Lower lobe of right lung (tissue), 2 donors: ENCODE data around the gene TFAP2A. TPM values are rescaled to one million over a fixed set of nuclear protein-coding genes. Genes with fewer than 3 reads are reported as not detected.

Experiments
- ATAC-seq, 2 donors: fragments of 200-7000 bp; cut with Tn5 transposase; one replicate each; pipeline ENCODE4 v1.9.1; 2020 to 2022; ENCODE audit warnings: mild to moderate bottlenecking in 2 of 2, moderate library complexity in 2 of 2
- DNase-seq: peaks from one replicate; pipeline ENCODE4 v3.0.0-alpha.2; 2020
- H3K27ac ChIP-seq: fragments of 200-600 bp; one replicate; pipeline ENCODE4 v1.8.0; 2022
- H3K27me3 ChIP-seq: fragments of 200-600 bp; one replicate; pipeline ENCODE4 v1.8.0; 2022; ENCODE audit warnings: low read depth
- H3K36me3 ChIP-seq: fragments of 200-600 bp; one replicate; pipeline ENCODE4 v1.8.0; 2022; ENCODE audit warnings: mild to moderate bottlenecking
- H3K4me1 ChIP-seq: fragments of 200-600 bp; one replicate; pipeline ENCODE4 v1.8.0; 2022
- H3K4me3 ChIP-seq: fragments of 200-600 bp; one replicate; pipeline ENCODE4 v1.8.0; 2022; ENCODE audit warnings: mild to moderate bottlenecking
- H3K9me3 ChIP-seq: fragments of 200-600 bp; one replicate; pipeline ENCODE4 v1.8.0; 2022
- intact Hi-C: fragments of 100-400 bp; cut with DNase I; formaldehyde crosslinking; loops from one replicate; pipeline ENCODE4 v1.11.0; 2022
- total RNA-seq: library from RNA; stranded (reverse); fragmentation: NEBNext Ultra II Directional; extraction: Animal tissue kit (Norgen Biotek cat#: 25700); gene quantifications from one replicate; pipeline ENCODE4 v1.2.1, GENCODE V29; 2021
- TF ChIP-seq, protein P1 (sequence below): fragments of 200-600 bp; IDR thresholded peaks from one replicate; pipeline ENCODE4 v1.8.0; 2022; ENCODE audit warnings: antibody characterized with exemption, mild to moderate bottlenecking
- donor health status: DM: no; HTN: yes; CAD: no; lungs with severe emphysema.

TFAP2A gene
- total RNA-seq, 1 donor from 2014 or later = 0.47 TPM

DNA sequence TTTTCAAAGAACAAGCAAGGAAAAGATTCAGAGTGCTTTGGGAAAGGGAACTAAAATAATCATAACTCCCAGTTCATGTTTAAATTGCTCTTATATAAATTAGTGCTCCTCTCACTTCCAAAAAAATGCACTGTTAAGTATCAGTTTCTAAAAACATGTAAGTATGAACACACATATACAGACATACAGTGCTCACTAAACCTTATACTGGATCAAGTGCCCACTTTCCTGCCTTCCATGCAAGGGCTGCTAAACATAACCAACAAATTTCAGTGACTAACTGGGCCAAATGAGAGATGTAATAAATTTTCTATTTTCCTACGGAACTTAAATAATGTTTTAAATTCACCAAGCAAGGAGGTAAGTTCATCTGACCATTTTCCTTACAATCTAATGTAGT, 6.4 kb downstream of the TFAP2A start:
- peaks cover 71% of the 10 kb centered on the region for H3K27me3 ChIP-seq
- no peak for DNase-seq
- peaks cover 23% of the 10 kb centered on the region for H3K4me1 ChIP-seq
- intact Hi-C loops = no loop called here
- no peak for ATAC-seq
- no peaks in the 10 kb centered on the region for H3K36me3 ChIP-seq
- H3K4me3 ChIP-seq = no peak overlapping the region
- peaks cover 3% of the 10 kb centered on the region for H3K9me3 ChIP-seq
- TF ChIP-seq, protein P1, sequence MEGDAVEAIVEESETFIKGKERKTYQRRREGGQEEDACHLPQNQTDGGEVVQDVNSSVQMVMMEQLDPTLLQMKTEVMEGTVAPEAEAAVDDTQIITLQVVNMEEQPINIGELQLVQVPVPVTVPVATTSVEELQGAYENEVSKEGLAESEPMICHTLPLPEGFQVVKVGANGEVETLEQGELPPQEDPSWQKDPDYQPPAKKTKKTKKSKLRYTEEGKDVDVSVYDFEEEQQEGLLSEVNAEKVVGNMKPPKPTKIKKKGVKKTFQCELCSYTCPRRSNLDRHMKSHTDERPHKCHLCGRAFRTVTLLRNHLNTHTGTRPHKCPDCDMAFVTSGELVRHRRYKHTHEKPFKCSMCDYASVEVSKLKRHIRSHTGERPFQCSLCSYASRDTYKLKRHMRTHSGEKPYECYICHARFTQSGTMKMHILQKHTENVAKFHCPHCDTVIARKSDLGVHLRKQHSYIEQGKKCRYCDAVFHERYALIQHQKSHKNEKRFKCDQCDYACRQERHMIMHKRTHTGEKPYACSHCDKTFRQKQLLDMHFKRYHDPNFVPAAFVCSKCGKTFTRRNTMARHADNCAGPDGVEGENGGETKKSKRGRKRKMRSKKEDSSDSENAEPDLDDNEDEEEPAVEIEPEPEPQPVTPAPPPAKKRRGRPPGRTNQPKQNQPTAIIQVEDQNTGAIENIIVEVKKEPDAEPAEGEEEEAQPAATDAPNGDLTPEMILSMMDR = no peak
- no peak overlapping the region for H3K27ac ChIP-seq

DNA sequence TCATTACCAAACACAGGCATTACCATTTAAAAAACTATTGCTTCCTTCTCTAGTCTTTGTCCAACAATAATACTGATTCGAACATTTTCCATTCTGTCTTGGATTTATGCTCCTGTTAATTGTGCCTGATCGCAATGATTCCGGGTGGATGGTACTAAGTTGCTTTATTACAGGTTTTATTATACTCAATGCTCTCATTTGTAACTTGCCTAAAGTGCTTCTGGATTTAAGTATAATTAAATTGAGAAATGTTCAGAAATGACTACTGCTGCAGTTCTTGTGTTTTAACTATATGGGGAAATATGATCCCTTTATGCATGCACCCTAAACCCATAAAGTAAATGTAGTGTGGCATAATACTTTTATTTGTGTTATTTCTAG, 7.2 kb downstream of the TFAP2A start:
- intact Hi-C loops = no loop called here
- TF ChIP-seq, protein P1 = no peak
- H3K27ac ChIP-seq = no peak overlapping the region
- H3K9me3 ChIP-seq = peaks cover 3% of the 10 kb centered on the region
- ATAC-seq (no peak), DNase-seq (no peak)
- no peak overlapping the region for H3K4me3 ChIP-seq
- no peaks in the 10 kb centered on the region for H3K36me3 ChIP-seq
- H3K27me3 ChIP-seq = peaks cover 66% of the 10 kb centered on the region
- H3K4me1 ChIP-seq = peaks cover 19% of the 10 kb centered on the region

DNA sequence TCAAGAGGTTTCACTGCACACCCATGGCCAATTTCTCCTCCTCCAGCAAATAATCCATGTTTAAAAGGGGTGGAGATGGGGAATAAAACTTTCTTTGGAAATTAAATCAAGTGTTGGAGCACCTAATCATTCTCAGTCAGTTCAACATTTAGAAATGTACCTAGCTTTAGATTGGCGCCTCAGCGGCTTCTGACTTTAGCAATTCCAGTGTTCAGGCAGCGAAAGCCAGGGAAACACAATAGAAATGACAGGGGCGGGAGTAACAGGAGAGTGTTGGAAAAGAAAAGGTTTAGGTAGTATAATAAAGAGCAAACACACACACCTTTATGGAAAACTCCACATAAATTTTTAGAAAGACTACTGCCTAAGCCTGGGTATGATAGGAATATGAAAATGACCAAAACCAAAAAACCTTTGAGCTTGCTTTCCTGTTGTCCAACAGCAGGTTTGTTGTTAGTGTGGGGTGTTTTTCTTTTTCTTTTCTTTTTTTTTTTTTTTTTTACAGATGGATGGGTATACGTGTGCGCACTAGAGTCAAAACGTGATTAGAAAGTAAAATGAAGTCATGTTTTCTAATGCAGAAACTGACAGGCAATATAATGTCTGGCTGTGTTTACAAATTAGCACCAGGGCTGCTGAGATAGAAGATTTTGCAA, 7.7 kb downstream of the TFAP2A start:
- no peak overlapping the region for H3K27ac ChIP-seq
- no peak overlapping the region for H3K4me3 ChIP-seq
- intact Hi-C loops = no loop called here
- H3K4me1 ChIP-seq = peaks cover 17% of the 10 kb centered on the region
- ATAC-seq (no peak), DNase-seq (no peak)
- TF ChIP-seq, protein P1 = no peak
- H3K36me3 ChIP-seq = no peaks in the 10 kb centered on the region
- H3K9me3 ChIP-seq = peaks cover 3% of the 10 kb centered on the region
- H3K27me3 ChIP-seq = peaks cover 68% of the 10 kb centered on the region

DNA sequence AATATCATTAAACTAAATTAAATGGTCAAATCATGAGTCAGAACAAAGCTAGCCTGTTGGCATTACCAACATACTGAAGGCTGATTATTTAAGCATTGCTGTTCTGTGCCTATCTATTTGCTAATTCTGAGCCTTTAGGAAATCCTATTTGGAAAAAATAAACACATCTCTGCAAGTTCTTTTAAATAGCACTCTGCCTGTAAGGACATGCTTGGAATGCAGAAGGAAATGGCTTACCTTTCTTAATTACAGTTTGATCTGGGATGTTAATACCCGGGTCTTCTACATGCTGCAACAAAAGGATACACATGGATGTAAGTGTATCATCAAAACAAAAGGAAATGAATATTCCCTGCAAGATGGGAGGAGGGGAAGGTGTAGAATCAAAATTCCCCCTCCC, 8.3 kb downstream of the TFAP2A start:
- Histone ChIP-seq H3K27me3 (peaks cover 66% of the 10 kb centered on the region), H3K4me3 (no peak overlapping the region), H3K36me3 (no peaks in the 10 kb centered on the region), H3K27ac (no peak overlapping the region), H3K9me3 (peaks cover 3% of the 10 kb centered on the region), H3K4me1 (peaks cover 15% of the 10 kb centered on the region)
- TF ChIP-seq, protein P1 = no peak
- intact Hi-C loops = no loop called here
- ATAC-seq (no peak), DNase-seq (no peak)

DNA sequence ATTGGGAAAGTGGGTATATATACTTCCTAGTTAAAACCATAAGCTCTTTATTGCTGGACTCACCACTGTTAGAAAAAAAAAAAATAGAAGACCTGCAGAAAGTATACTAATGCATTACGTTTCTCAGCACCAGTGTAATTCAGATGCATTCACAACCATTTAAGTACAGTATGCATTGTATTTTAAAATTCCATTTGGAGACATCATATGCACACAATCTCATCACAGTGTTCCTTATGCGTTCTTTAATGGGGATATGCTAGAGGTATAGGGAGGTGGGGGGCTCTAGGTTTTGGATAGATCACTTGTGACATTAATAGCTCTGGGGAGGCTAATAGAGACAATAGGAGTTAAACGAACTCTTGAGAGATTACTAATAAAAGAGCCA, 9.4 kb downstream of the TFAP2A start:
- ATAC-seq (no peak), DNase-seq (no peak)
- Histone ChIP-seq H3K27me3 (peaks cover 66% of the 10 kb centered on the region), H3K27ac (no peak overlapping the region), H3K4me1 (peaks cover 11% of the 10 kb centered on the region), H3K36me3 (no peaks in the 10 kb centered on the region), H3K4me3 (no peak overlapping the region), H3K9me3 (peaks cover 3% of the 10 kb centered on the region)
- intact Hi-C loops = no loop called here
- TF ChIP-seq, protein P1 = no peak
